Measurements from ENCODE around the gene OR2H1. TPM values are rescaled to one million over a fixed set of nuclear protein-coding genes. Genes with fewer than 3 reads are reported as not detected.
A peak's percentile ranks its signal among the peaks of the same experiment; 100 is the strongest.

OR2H1 gene
- polyA plus RNA-seq, 3 donors, result not detected

DNA sequence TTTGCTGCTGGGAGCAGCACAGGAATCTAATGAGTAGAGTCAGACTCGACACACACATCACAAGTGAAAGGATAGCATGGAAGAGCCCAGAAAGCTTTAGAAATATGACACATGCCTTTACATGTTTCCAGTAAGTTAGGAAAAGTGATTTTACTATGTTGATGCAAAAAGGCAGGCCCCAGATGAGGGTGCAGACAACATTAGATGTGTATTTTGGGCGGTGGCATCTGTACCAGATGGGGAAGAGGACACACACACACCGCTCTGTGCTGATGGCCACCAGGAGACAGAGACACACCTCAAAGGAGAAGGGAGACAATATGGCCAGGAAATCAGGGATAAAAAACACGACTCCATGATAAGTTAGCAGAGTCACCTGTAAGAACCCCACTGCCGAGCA is 30.2 kb downstream of the OR2H1 start:
- Histone ChIP-seq H3K4me1 (ENCODE audit: control insufficient read depth in 1 of 2, insufficient read depth in 2 of 2, low read length in 2 of 2) (no peaks in the 10 kb centered on the region), H3K79me2 (ENCODE audit: insufficient read depth, low read length) (no peaks in the 10 kb centered on the region), H3K9me3 (replicated peaks in 1 of 2; ENCODE audit: control insufficient read depth in 1 of 2, insufficient read depth in 1 of 2, low read length in 2 of 2) (no peaks in the 10 kb centered on the region), H3K27me3 (ENCODE audit: control insufficient read depth in 2 of 2, insufficient read depth in 2 of 2, low read length in 2 of 2) (no peaks in the 10 kb centered on the region), H2AFZ (ENCODE audit: insufficient read depth, low read depth, low read length, poor library complexity, severe bottlenecking) (no peak overlapping the region), H4K20me1 (ENCODE audit: insufficient read depth, low read length) (no peaks in the 10 kb centered on the region), H3K27ac (ENCODE audit: low read depth in 1 of 2, low read length in 2 of 2) (no peak overlapping the region), H3K9ac (ENCODE audit: insufficient read depth, low read length, poor library complexity, severe bottlenecking) (no peak overlapping the region), H3K4me2 (replicated peaks; ENCODE audit: extremely low read depth, low read length, poor library complexity, severe bottlenecking) (no peak overlapping the region), H3K36me3 (replicated peaks in 1 of 2; ENCODE audit: control insufficient read depth in 1 of 2, insufficient read depth in 2 of 2, low read length in 2 of 2) (no peaks in the 10 kb centered on the region), H3K4me3 (replicated peaks in 1 of 3; ENCODE audit: low read depth in 2 of 3, low read length in 3 of 3) (no peak overlapping the region)
- TF ChIP-seq, protein P1, sequence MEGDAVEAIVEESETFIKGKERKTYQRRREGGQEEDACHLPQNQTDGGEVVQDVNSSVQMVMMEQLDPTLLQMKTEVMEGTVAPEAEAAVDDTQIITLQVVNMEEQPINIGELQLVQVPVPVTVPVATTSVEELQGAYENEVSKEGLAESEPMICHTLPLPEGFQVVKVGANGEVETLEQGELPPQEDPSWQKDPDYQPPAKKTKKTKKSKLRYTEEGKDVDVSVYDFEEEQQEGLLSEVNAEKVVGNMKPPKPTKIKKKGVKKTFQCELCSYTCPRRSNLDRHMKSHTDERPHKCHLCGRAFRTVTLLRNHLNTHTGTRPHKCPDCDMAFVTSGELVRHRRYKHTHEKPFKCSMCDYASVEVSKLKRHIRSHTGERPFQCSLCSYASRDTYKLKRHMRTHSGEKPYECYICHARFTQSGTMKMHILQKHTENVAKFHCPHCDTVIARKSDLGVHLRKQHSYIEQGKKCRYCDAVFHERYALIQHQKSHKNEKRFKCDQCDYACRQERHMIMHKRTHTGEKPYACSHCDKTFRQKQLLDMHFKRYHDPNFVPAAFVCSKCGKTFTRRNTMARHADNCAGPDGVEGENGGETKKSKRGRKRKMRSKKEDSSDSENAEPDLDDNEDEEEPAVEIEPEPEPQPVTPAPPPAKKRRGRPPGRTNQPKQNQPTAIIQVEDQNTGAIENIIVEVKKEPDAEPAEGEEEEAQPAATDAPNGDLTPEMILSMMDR (IDR thresholded peaks at IDR 0.05), result no peak
- H3K9me3 Mint-ChIP-seq, result peaks cover 0 to 3% (median 0%) of the 10 kb centered on the region in 7 donors
- H3K27me3 Mint-ChIP-seq (ENCODE audit: low read depth in 3 of 3), result peaks cover 0 to 2% (median 0%) of the 10 kb centered on the region in 3 donors
- peaks cover 4% of the 10 kb centered on the region for H3K4me1 Mint-ChIP-seq
- no peak overlapping the region for H3K27ac Mint-ChIP-seq
- WGBS (ENCODE audit: insufficient coverage), result 100% methylated on average over 3 of the region's 5 CpGs
- DNase-seq, result no peak
- intact Hi-C loops (cut with micrococcal nuclease), result no loop called here
- H3K36me3 Mint-ChIP-seq, result no peaks in the 10 kb centered on the region
- H3K4me3 Mint-ChIP-seq, result no peak overlapping the region

GRCh38 chr6:29487660-29488059 is 30.7 kb downstream of the OR2H1 start, which contains the start of gene MAS1L:
TSS of gene MAS1L (minus strand) at chr6:29487956. CDS start at chr6:29487902, 54 bp downstream.
- H3K4me1 ChIP-seq (ENCODE audit: control insufficient read depth in 1 of 2, insufficient read depth in 2 of 2, low read length in 2 of 2), result no peaks in the 10 kb centered on the region
- no peaks in the 10 kb centered on the region for H3K36me3 ChIP-seq (replicated peaks in 1 of 2; ENCODE audit: control insufficient read depth in 1 of 2, insufficient read depth in 2 of 2, low read length in 2 of 2)
- H3K4me2 ChIP-seq (replicated peaks; ENCODE audit: extremely low read depth, low read length, poor library complexity, severe bottlenecking), result no peak within 1 kb of the TSS
- no peaks in the 10 kb centered on the region for H3K27me3 ChIP-seq (ENCODE audit: control insufficient read depth in 2 of 2, insufficient read depth in 2 of 2, low read length in 2 of 2)
- intact Hi-C loops (cut with micrococcal nuclease), result no loop called here
- Mint-ChIP-seq H3K9me3 (peaks cover 0 to 1% (median 0%) of the 10 kb centered on the region in 7 donors), H3K27ac (peak within 1 kb of the TSS in 1 of 7 donors; percentile 64), H3K36me3 (no peaks in the 10 kb centered on the region), H3K4me3 (no peak within 1 kb of the TSS), H3K27me3 (ENCODE audit: low read depth in 3 of 3) (peaks cover 0 to 2% (median 0%) of the 10 kb centered on the region in 3 donors), H3K4me1 (peaks cover 4% of the 10 kb centered on the region)
- no peak within 1 kb of the TSS for H3K4me3 ChIP-seq (replicated peaks in 1 of 3; ENCODE audit: low read depth in 2 of 3, low read length in 3 of 3)
- no peak within 1 kb of the TSS for H3K9ac ChIP-seq (ENCODE audit: insufficient read depth, low read length, poor library complexity, severe bottlenecking)
- DNase-seq, result no peak
- H3K79me2 ChIP-seq (ENCODE audit: insufficient read depth, low read length), result no peaks in the 10 kb centered on the region
- no peaks in the 10 kb centered on the region for H4K20me1 ChIP-seq (ENCODE audit: insufficient read depth, low read length)
- no peak within 1 kb of the TSS for H3K27ac ChIP-seq (ENCODE audit: low read depth in 1 of 2, low read length in 2 of 2)
- 100% methylated on average over 1 of the region's 2 CpGs for WGBS (ENCODE audit: insufficient coverage)
- TF ChIP-seq, protein P1 (IDR thresholded peaks at IDR 0.05), result no peak
- no peaks in the 10 kb centered on the region for H3K9me3 ChIP-seq (replicated peaks in 1 of 2; ENCODE audit: control insufficient read depth in 1 of 2, insufficient read depth in 1 of 2, low read length in 2 of 2)
- no peak within 1 kb of the TSS for H2AFZ ChIP-seq (ENCODE audit: insufficient read depth, low read depth, low read length, poor library complexity, severe bottlenecking)
